ENCODE measurements around the gene LAPTM5. TPM values are rescaled to one million over a fixed set of nuclear protein-coding genes. Genes with fewer than 3 reads are reported as not detected.

The LAPTM5 gene
- total RNA-seq, 1 experiment from 2014 or later: 1.9 TPM

DNA sequence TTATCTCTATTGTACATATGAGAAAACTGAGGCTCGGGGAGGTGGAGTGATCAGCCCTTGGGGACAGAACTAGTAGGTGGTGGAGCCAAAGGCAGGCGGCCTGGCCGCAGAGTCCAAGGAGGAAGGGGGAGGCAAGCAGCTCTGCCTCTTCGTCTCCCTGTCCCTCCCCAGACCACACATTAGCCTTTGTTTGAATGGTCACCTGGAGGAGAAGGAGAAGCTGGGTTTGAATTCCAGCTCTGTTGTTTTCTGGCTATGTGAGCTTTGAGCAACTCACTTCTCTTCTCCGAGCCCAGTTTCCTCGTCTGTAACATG is 21.4 kb upstream of the LAPTM5 start:
- H3K9me3 ChIP-seq (ENCODE audit: control insufficient read depth, insufficient read depth, low read depth, low read length): no peaks in the 10 kb centered on the region
- DNase-seq (ENCODE audit: low read depth, low spot score) (no peak), ATAC-seq (no peak)
- H3K4me1 ChIP-seq (ENCODE audit: control insufficient read depth, insufficient read depth, low read length): no peaks in the 10 kb centered on the region; the same call in none of the 2 replicates
- H3K27ac ChIP-seq (ENCODE audit: low read length): no peak overlapping the region
- ChIA-PET POLR2A (no interaction called here), CTCF (interaction anchor here (0.6 to 3.4 kb wide), 4 partner anchors 19 to 132 kb away, joined by 3 to 74 read pairs (median 8); no protein-coding TSS in a partner anchor)
- no peaks in the 10 kb centered on the region for H3K36me3 ChIP-seq (ENCODE audit: control insufficient read depth, insufficient read depth, low read length)
- intact Hi-C loops (cut with micrococcal nuclease; ENCODE audit: unreplicated experiment) (loop anchor here (1.0 kb wide), 1 partner anchor 60 kb away; no protein-coding TSS in a partner anchor), in situ Hi-C loops (cut with HindIII; ENCODE audit: low pct_unique_long_range_greater_than_20kb, low sequenced_read_pairs) (no loop called here)
- TF ChIP-seq SIN3A (IDR thresholded peaks at IDR 0.05; ENCODE audit: borderline replicate concordance, insufficient read depth, low read depth, low read length) (no peak), TCF7L2 (IDR thresholded peaks at IDR 0.05; ENCODE audit: low read depth, low read length) (no peak), POLR2AphosphoS5 (IDR thresholded peaks at IDR 0.05; ENCODE audit: low read depth, low read length) (no peak)
- TF ChIP-seq, protein P1, sequence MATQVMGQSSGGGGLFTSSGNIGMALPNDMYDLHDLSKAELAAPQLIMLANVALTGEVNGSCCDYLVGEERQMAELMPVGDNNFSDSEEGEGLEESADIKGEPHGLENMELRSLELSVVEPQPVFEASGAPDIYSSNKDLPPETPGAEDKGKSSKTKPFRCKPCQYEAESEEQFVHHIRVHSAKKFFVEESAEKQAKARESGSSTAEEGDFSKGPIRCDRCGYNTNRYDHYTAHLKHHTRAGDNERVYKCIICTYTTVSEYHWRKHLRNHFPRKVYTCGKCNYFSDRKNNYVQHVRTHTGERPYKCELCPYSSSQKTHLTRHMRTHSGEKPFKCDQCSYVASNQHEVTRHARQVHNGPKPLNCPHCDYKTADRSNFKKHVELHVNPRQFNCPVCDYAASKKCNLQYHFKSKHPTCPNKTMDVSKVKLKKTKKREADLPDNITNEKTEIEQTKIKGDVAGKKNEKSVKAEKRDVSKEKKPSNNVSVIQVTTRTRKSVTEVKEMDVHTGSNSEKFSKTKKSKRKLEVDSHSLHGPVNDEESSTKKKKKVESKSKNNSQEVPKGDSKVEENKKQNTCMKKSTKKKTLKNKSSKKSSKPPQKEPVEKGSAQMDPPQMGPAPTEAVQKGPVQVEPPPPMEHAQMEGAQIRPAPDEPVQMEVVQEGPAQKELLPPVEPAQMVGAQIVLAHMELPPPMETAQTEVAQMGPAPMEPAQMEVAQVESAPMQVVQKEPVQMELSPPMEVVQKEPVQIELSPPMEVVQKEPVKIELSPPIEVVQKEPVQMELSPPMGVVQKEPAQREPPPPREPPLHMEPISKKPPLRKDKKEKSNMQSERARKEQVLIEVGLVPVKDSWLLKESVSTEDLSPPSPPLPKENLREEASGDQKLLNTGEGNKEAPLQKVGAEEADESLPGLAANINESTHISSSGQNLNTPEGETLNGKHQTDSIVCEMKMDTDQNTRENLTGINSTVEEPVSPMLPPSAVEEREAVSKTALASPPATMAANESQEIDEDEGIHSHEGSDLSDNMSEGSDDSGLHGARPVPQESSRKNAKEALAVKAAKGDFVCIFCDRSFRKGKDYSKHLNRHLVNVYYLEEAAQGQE (IDR thresholded peaks at IDR 0.05; ENCODE audit: insufficient read depth in 1 of 2, low read depth in 2 of 2, low read length in 1 of 2): no peak
- TF ChIP-seq, protein P2, sequence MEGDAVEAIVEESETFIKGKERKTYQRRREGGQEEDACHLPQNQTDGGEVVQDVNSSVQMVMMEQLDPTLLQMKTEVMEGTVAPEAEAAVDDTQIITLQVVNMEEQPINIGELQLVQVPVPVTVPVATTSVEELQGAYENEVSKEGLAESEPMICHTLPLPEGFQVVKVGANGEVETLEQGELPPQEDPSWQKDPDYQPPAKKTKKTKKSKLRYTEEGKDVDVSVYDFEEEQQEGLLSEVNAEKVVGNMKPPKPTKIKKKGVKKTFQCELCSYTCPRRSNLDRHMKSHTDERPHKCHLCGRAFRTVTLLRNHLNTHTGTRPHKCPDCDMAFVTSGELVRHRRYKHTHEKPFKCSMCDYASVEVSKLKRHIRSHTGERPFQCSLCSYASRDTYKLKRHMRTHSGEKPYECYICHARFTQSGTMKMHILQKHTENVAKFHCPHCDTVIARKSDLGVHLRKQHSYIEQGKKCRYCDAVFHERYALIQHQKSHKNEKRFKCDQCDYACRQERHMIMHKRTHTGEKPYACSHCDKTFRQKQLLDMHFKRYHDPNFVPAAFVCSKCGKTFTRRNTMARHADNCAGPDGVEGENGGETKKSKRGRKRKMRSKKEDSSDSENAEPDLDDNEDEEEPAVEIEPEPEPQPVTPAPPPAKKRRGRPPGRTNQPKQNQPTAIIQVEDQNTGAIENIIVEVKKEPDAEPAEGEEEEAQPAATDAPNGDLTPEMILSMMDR (IDR thresholded peaks at IDR 0.05): no peak
- BruUV-seq (replicated peaks): no TSS peak
- H3K4me3 ChIP-seq (ENCODE audit: low read depth in 2 of 2, low read length in 2 of 2): no peak overlapping the region
- no peaks in the 10 kb centered on the region for H3K27me3 ChIP-seq (ENCODE audit: control insufficient read depth, insufficient read depth, low read length)

DNA sequence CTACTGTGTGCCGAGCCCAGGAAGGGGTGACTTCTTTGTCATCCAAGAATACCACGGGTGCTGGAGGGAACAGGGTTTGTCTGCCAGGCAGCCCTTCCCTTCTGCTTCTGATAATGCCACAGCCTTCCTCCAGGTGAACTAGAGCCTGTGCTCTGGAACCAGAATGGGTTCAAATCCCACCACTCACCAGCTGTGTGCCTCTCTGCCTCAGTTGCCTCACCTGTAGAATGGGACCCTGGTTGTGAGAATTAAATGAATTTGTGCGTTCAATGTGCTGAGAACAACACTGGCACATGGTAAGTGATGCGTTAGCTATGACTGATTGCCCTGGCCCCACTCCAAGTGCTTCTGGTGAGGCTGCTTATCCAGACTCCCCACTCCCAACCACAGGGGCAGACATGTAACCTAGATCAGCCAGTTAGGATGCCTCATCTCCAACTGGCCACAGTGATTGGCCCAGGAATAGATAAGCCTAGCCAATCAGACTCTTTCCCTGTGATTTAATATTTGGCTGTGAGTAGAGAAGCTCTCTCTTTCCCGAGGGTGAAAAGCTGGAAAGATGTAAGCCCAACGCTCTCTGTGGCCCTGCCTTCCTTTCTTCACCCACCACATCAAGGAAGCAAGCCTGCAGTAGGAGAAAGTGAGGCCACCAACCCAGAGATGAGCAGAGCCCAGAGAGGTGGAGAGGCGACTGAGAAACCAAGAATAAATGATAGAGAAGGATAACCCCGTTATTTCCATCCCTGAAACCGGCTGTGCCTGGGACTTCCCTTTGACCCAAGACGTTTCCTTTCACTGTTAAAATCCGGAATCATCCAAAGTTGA is 20.8 kb upstream of the LAPTM5 start:
- Histone ChIP-seq H3K27ac (ENCODE audit: low read length) (no peak overlapping the region), H3K27me3 (ENCODE audit: control insufficient read depth, insufficient read depth, low read length) (no peaks in the 10 kb centered on the region), H3K36me3 (ENCODE audit: control insufficient read depth, insufficient read depth, low read length) (no peaks in the 10 kb centered on the region), H3K4me3 (ENCODE audit: low read depth in 2 of 2, low read length in 2 of 2) (no peak overlapping the region), H3K9me3 (ENCODE audit: control insufficient read depth, insufficient read depth, low read depth, low read length) (no peaks in the 10 kb centered on the region), H3K4me1 (ENCODE audit: control insufficient read depth, insufficient read depth, low read length) (no peaks in the 10 kb centered on the region; the same call in none of the 2 replicates)
- POLR2A ChIA-PET: interaction anchor here (0.6 kb wide), 1 partner anchor 52 kb away, joined by 3 read pairs; no protein-coding TSS in a partner anchor
- ATAC-seq: no peak
- DNase-seq (ENCODE audit: low read depth, low spot score): no peak
- BruUV-seq (replicated peaks): no TSS peak
- CTCF ChIA-PET: interaction anchor here (1.8 to 3.4 kb wide), 2 partner anchors 58 to 132 kb away, joined by 4 to 74 read pairs; no protein-coding TSS in a partner anchor
- intact Hi-C loops (cut with micrococcal nuclease; ENCODE audit: unreplicated experiment) (no loop called here), in situ Hi-C loops (cut with HindIII; ENCODE audit: low pct_unique_long_range_greater_than_20kb, low sequenced_read_pairs) (no loop called here)
- TF ChIP-seq, protein P2 (IDR thresholded peaks at IDR 0.05): peak; percentile 30
- TF ChIP-seq, protein P1 (IDR thresholded peaks at IDR 0.05; ENCODE audit: insufficient read depth in 1 of 2, low read depth in 2 of 2, low read length in 1 of 2): no peak
